Calu3 (cell line): ENCODE data around the gene NPTXR. TPM values are rescaled to one million over a fixed set of nuclear protein-coding genes. Genes with fewer than 3 reads are reported as not detected.

Experiments used
- BruUV-seq: library from RNA; stranded (reverse); fragments of 400-500 nt; replicated peaks from 2 replicates; lab custom pipeline; 2021; lab: Mats Ljungman, UMichigan
- CTCF ChIA-PET: fragments of 300-600 bp; sonication (Branson Sonifier 250); formaldehyde crosslinking; loops from one replicate; lab custom pipeline; 2022; ENCODE audit warnings: antibody characterized with exemption; lab: Charles Lee
- DNase-seq: peaks from one replicate; pipeline ENCODE4 v3.0.0; 2022
- H3K27ac Mint-ChIP-seq: one replicate; pipeline ENCODE4 v1.8.0; 2022; ENCODE audit warnings: mixed read lengths; ENCODE audit not compliant: unreplicated experiment
- H3K27me3 Mint-ChIP-seq: one replicate; pipeline ENCODE4 v1.8.0; 2022; ENCODE audit warnings: mixed read lengths; ENCODE audit not compliant: unreplicated experiment
- H3K36me3 Mint-ChIP-seq: one replicate; pipeline ENCODE4 v1.8.0; 2022; ENCODE audit warnings: mild to moderate bottlenecking, moderate library complexity, mixed read lengths; ENCODE audit not compliant: insufficient read depth, unreplicated experiment
- H3K4me1 Mint-ChIP-seq: one replicate; pipeline ENCODE4 v1.8.0; 2022; ENCODE audit warnings: mild to moderate bottlenecking, low read depth, mixed read lengths; ENCODE audit not compliant: unreplicated experiment
- H3K4me3 Mint-ChIP-seq: one replicate; pipeline ENCODE4 v1.8.0; 2022; ENCODE audit warnings: mild to moderate bottlenecking, low read depth, moderate library complexity, mixed read lengths; ENCODE audit not compliant: unreplicated experiment
- H3K9me3 Mint-ChIP-seq: one replicate; pipeline ENCODE4 v1.8.0; 2022; ENCODE audit warnings: low read depth, mixed read lengths; ENCODE audit not compliant: unreplicated experiment
- CTCF ChIP-seq: fragments of 200-600 bp; IDR thresholded peaks from one replicate; pipeline ENCODE4 v1.8.0; 2022; ENCODE audit warnings: antibody characterized with exemption; ENCODE audit not compliant: unreplicated experiment
- intact Hi-C: fragments of 100-400 bp; cut with micrococcal nuclease; formaldehyde crosslinking; loops from one replicate; pipeline ENCODE4 v1.10.0; 2022; ENCODE audit not compliant: unreplicated experiment
- total RNA-seq: library from RNA; stranded (reverse); gene quantifications from 2 replicates; pipeline ENCODE4 v1.2.3, GENCODE V29; 2022

The NPTXR gene
- total RNA-seq, 1 experiment from 2014 or later: 6.1 TPM

GRCh38 chr22:38867471-38868285 lies 23.9 kb upstream of the NPTXR start:
- H3K27me3 Mint-ChIP-seq: no peaks in the 10 kb centered on the region
- no peak overlapping the region for H3K4me3 Mint-ChIP-seq
- DNase-seq: no peak
- H3K36me3 Mint-ChIP-seq: peaks cover 62% of the 10 kb centered on the region
- peaks cover 17% of the 10 kb centered on the region for H3K4me1 Mint-ChIP-seq
- no peaks in the 10 kb centered on the region for H3K9me3 Mint-ChIP-seq
- TF ChIP-seq CTCF: no peak
- no TSS peak for BruUV-seq
- CTCF ChIA-PET: interaction anchor here (1.0 to 2.8 kb wide), 2 partner anchors 54 to 98 kb away, joined by 7 to 16 read pairs; no protein-coding TSS in a partner anchor
- H3K27ac Mint-ChIP-seq: no peak overlapping the region
- intact Hi-C loops: no loop called here

GRCh38 chr22:38867124-38867455 lies 23.3 kb upstream of the NPTXR start:
- intact Hi-C loops: no loop called here
- DNase-seq: no peak
- Mint-ChIP-seq H3K4me1 (peaks cover 17% of the 10 kb centered on the region), H3K36me3 (peaks cover 62% of the 10 kb centered on the region), H3K9me3 (no peaks in the 10 kb centered on the region), H3K27ac (no peak overlapping the region), H3K4me3 (no peak overlapping the region), H3K27me3 (no peaks in the 10 kb centered on the region)
- CTCF ChIA-PET: interaction anchor here (2.8 kb wide), 1 partner anchor 98 kb away, joined by 16 read pairs; no protein-coding TSS in a partner anchor
- no peak for TF ChIP-seq CTCF
- no TSS peak for BruUV-seq

- Mint-ChIP-seq H3K4me1 (peaks cover 17% of the 10 kb centered on the region), H3K27ac (no peak overlapping the region), H3K4me3 (no peak overlapping the region), H3K9me3 (no peaks in the 10 kb centered on the region), H3K36me3 (peaks cover 63% of the 10 kb centered on the region), H3K27me3 (no peaks in the 10 kb centered on the region)
- TF ChIP-seq CTCF: no peak
- CTCF ChIA-PET: interaction anchor here (0.7 to 2.8 kb wide), 3 partner anchors 88 to 97 kb away, joined by 3 to 16 read pairs (median 6); partner anchors contain the start of gene APOBEC3A
- no TSS peak for BruUV-seq
- intact Hi-C loops: no loop called here
- no peak for DNase-seq
These were observed 22.7 kb upstream of the NPTXR start for GRCh38 chr22:38866399-38867123.

- Mint-ChIP-seq H3K27ac (no peak overlapping the region), H3K9me3 (no peaks in the 10 kb centered on the region), H3K4me1 (peaks cover 13% of the 10 kb centered on the region), H3K4me3 (no peak overlapping the region), H3K36me3 (peaks cover 63% of the 10 kb centered on the region), H3K27me3 (no peaks in the 10 kb centered on the region)
- CTCF ChIA-PET: interaction anchor here (0.7 kb wide), 2 partner anchors 88 to 91 kb away, joined by 3 to 6 read pairs; partner anchors contain the start of gene APOBEC3A
- BruUV-seq: no TSS peak
- intact Hi-C loops: no loop called here
- TF ChIP-seq CTCF: no peak
- DNase-seq: no peak
These were observed 22.2 kb upstream of the NPTXR start for GRCh38 chr22:38866024-38866398.
